IMR-90 (cell line): ENCODE measurements around the gene EGLN1. TPM values are rescaled to one million over a fixed set of nuclear protein-coding genes. Genes with fewer than 3 reads are reported as not detected.

Source experiments
- ATAC-seq: fragments of 200-7000 bp; cut with Tn5 transposase; 2 replicates; pipeline ENCODE4 v1.9.1; 2020; ENCODE audit warnings: low read depth, mild to moderate bottlenecking, moderate library complexity
- BruUV-seq: library from RNA; stranded (reverse); fragments of 400-500 nt; replicated peaks from 2 replicates; lab custom pipeline; 2021; lab: Mats Ljungman, UMichigan
- CTCF ChIA-PET: fragments of 300-600 bp; formaldehyde crosslinking; extraction: SDS; loops from one replicate; lab custom pipeline; 2021; ENCODE audit warnings: antibody characterized with exemption; lab: Yijun Ruan, JAX
- POLR2A ChIA-PET: fragments of 300-600 bp; sonication (Branson Sonifier 250); formaldehyde crosslinking; loops from one replicate; lab custom pipeline; 2022; ENCODE audit warnings: antibody characterized with exemption; ENCODE audit not compliant: unreplicated experiment; lab: Charles Lee
- DNase-seq: peaks from one replicate; pipeline ENCODE4 v3.0.0; 2013
- H2AFZ ChIP-seq: replicated peaks from 2 replicates; pipeline ENCODE3; 2013; ENCODE audit warnings: low read length, mild to moderate bottlenecking; ENCODE audit not compliant: poor library complexity
- H2AK5ac ChIP-seq: 2 replicates; pipeline ENCODE4 v1.6.1; 2013; ENCODE audit warnings: low read depth, low read length, inconsistent platforms
- H2AK9ac ChIP-seq: replicated peaks from 2 replicates; pipeline ENCODE3; 2013; ENCODE audit warnings: mild to moderate bottlenecking, low read depth, low read length, moderate library complexity; ENCODE audit not compliant: poor library complexity
- H2BK120ac ChIP-seq: 2 replicates; pipeline ENCODE4 v1.6.1; 2013; ENCODE audit warnings: low read depth, low read length, inconsistent platforms
- H2BK15ac ChIP-seq: 3 replicates; pipeline ENCODE4 v1.6.1; 2013; ENCODE audit warnings: low read depth, low read length, inconsistent platforms
- H2BK20ac ChIP-seq: 2 replicates; pipeline ENCODE4 v1.6.1; 2013; ENCODE audit warnings: low read depth, mild to moderate bottlenecking, inconsistent platforms, low read length, moderate library complexity
- H2BK5ac ChIP-seq: 2 replicates; pipeline ENCODE4 v1.6.1; 2013; ENCODE audit warnings: mild to moderate bottlenecking, low read depth, low read length, inconsistent platforms; ENCODE audit not compliant: poor library complexity, severe bottlenecking
- H3K14ac ChIP-seq: replicated peaks from 2 replicates; pipeline ENCODE4 v1.6.1; 2013; ENCODE audit warnings: low read depth, low read length, inconsistent platforms
- H3K18ac ChIP-seq: 2 replicates; pipeline ENCODE4 v1.6.1; 2013; ENCODE audit warnings: low read depth, low read length, control low read depth
- H3K23ac ChIP-seq: 2 replicates; pipeline ENCODE4 v1.6.1; 2013; ENCODE audit warnings: low read depth, low read length, inconsistent platforms
- H3K27ac ChIP-seq: 2 replicates; pipeline ENCODE4 v1.5.1; 2013; ENCODE audit warnings: mild to moderate bottlenecking, control low read depth, low read length; ENCODE audit not compliant: insufficient read depth
- H3K27me3 ChIP-seq: 2 replicates; pipeline ENCODE4 v1.6.1; 2013; ENCODE audit warnings: low read length; ENCODE audit not compliant: control insufficient read depth, insufficient read depth
- H3K36me3 ChIP-seq: 2 replicates; pipeline ENCODE4 v1.6.1; 2013; ENCODE audit warnings: low read length, mixed read lengths; ENCODE audit not compliant: control insufficient read depth, insufficient read depth
- H3K4ac ChIP-seq: 2 replicates; pipeline ENCODE4 v1.6.1; 2013; ENCODE audit warnings: low read depth, low read length, inconsistent platforms
- H3K4me1 ChIP-seq: 2 replicates; pipeline ENCODE4 v1.6.1; 2013; ENCODE audit warnings: low read length, mixed read lengths; ENCODE audit not compliant: control insufficient read depth, insufficient read depth
- H3K4me2 ChIP-seq: 2 replicates; pipeline ENCODE4 v1.6.1; 2013; ENCODE audit warnings: low read depth, mild to moderate bottlenecking, control low read depth, low read length, moderate library complexity
- H3K4me3 ChIP-seq: 2 replicates; pipeline ENCODE4 v1.5.1; 2013; ENCODE audit warnings: low read depth, mild to moderate bottlenecking, control low read depth, low read length, moderate library complexity; ENCODE audit not compliant: insufficient read depth
- H3K56ac ChIP-seq: 2 replicates; pipeline ENCODE4 v1.6.1; 2013; ENCODE audit warnings: low read length, inconsistent platforms; ENCODE audit not compliant: insufficient read depth; ENCODE audit errors: extremely low read depth
- H3K79me1 ChIP-seq, 2 experiments: 2 replicates each; pipeline ENCODE4 v1.6.1; 2013; ENCODE audit warnings: low read length in 2 of 2, inconsistent platforms in 1 of 2, low read depth in 1 of 2
- H3K9ac ChIP-seq: 2 replicates; pipeline ENCODE4 v1.6.1; 2013; ENCODE audit warnings: low read depth, low read length, control low read depth
- H3K9me1 ChIP-seq: 2 replicates; pipeline ENCODE4 v1.6.1; 2013; ENCODE audit warnings: low read length, inconsistent platforms; ENCODE audit not compliant: insufficient read depth
- H3K9me3 ChIP-seq: 2 replicates; pipeline ENCODE4 v1.6.1; 2013; ENCODE audit warnings: low read length; ENCODE audit not compliant: control insufficient read depth, insufficient read depth
- H4K20me1 ChIP-seq: 2 replicates; pipeline ENCODE4 v1.6.1; 2013; ENCODE audit warnings: low read length, inconsistent platforms; ENCODE audit not compliant: insufficient read depth
- H4K5ac ChIP-seq: 2 replicates; pipeline ENCODE4 v1.6.1; 2013; ENCODE audit warnings: mild to moderate bottlenecking, low read depth, low read length, control low read depth
- H4K8ac ChIP-seq, 2 experiments: 2 replicates each; pipeline ENCODE4 v1.6.1; 2013; ENCODE audit warnings: low read depth in 2 of 2, low read length in 2 of 2, control low read depth in 1 of 2, inconsistent platforms in 1 of 2
- H4K91ac ChIP-seq: 2 replicates; pipeline ENCODE4 v1.6.1; 2013; ENCODE audit warnings: low read depth, low read length, inconsistent platforms; ENCODE audit not compliant: insufficient read depth
- CHD1 ChIP-seq: IDR thresholded peaks from 2 replicates; pipeline ENCODE4 v1.6.1; 2012; ENCODE audit warnings: low read depth, low read length, improper control_type of control experiment
- MXI1 ChIP-seq: IDR thresholded peaks from 2 replicates; pipeline ENCODE4 v1.6.1; 2012; ENCODE audit warnings: low read depth, mild to moderate bottlenecking, low read length, moderate library complexity, borderline replicate concordance
- WGBS, 2 experiments: methylation state at CpG; one replicate each; pipeline versions ENCODE4 v1.1.5 to v1.1.7; 2013; ENCODE audit warnings: missing lambda C conversion rate in 2 of 2; ENCODE audit not compliant: insufficient read length in 1 of 2; ENCODE audit errors: extremely low coverage in 2 of 2; 5-methylcytosine and 5-hydroxymethylcytosine counted together
- dilution Hi-C: fragments of 300-500 bp; cut with HindIII; formaldehyde crosslinking; loops from one replicate; pipeline ENCODE4 v1.14.3; 2018; ENCODE audit warnings: low sequenced_read_pairs; ENCODE audit not compliant: unreplicated experiment
- in situ Hi-C: fragments of 300-500 bp; cut with MboI; formaldehyde crosslinking; loops from 3 replicates; pipeline ENCODE4 v1.14.3; 2019; ENCODE audit warnings: low sequenced_read_pairs, inconsistent platforms, mixed read lengths
- intact Hi-C: fragments of 100-400 bp; cut with micrococcal nuclease; formaldehyde crosslinking; loops from 2 replicates; pipeline ENCODE4 v1.10.0; 2022
- polyA plus RNA-seq, 3 experiments: library from polyadenylated mRNA; depleted of rRNA; stranded (reverse); fragments of >200 nt; gene quantifications; 2 replicates each; pipeline ENCODE4 v1.2.3, GENCODE V29; 2012; ENCODE audit warnings: low replicate concordance in 1 of 3
- total RNA-seq: library from RNA; depleted of rRNA; stranded (reverse); fragments of >200 nt; gene quantifications from 2 replicates; pipeline ENCODE4 v1.2.3, GENCODE V29; 2012

Gene EGLN1
- total and polyA plus RNA-seq, 2 of the 4 experiments (the other 2 are of a cell fraction), result 25.7 to 26.9 TPM

- peaks cover 7% of the 10 kb centered on the region for H3K4me1 ChIP-seq
- intact Hi-C loops, result loop anchor here (1.0 to 5.0 kb wide), 5 partner anchors 27 to 179 kb away; partner anchors contain the start of gene GNPAT
- peak overlapping the region; percentile 92 for H2AFZ ChIP-seq
- BruUV-seq, result no TSS peak
- H3K18ac ChIP-seq, result peak overlapping the region; percentile 58; the same call in 1 of the 2 replicates
- H3K23ac ChIP-seq, result peak overlapping the region; percentile 64; the same call in 1 of the 2 replicates
- WGBS, 2 experiments, result 0% methylated on average over 4 of the region's 53 CpGs; no CpG with 5 or more reads in 1 of the 2 experiments
- peak overlapping the region; percentile 78 for H3K4me3 ChIP-seq
- H2BK20ac ChIP-seq, result no peak overlapping the region
- 0 out of 2 replicates have a peak overlapping the region, but pooled peaks have one; percentile 44 for H3K14ac ChIP-seq
- H4K5ac ChIP-seq, result peak overlapping the region; percentile 43; the same call in 1 of the 2 replicates
- H4K8ac ChIP-seq, result peak overlapping the region in 1 of 2 experiments; percentile 38; a peak in 2 of 4 replicates
- POLR2A ChIA-PET, result no interaction called here
- peaks cover 4% of the 10 kb centered on the region; the same call in 1 of the 2 replicates for H3K9me1 ChIP-seq
- peak overlapping the region; percentile 98 for H3K27ac ChIP-seq
- peak; percentile 29 for ATAC-seq
- peaks cover 46% of the 10 kb centered on the region for H4K20me1 ChIP-seq
- no peaks in the 10 kb centered on the region for H3K27me3 ChIP-seq
- TF ChIP-seq CHD1 (0 out of 2 replicates have a peak, but pooled peaks have one; percentile 2), MXI1 (no peak)
- H3K4ac ChIP-seq, result peak overlapping the region; percentile 60; the same call in 1 of the 2 replicates
- H2BK120ac ChIP-seq, result no peak overlapping the region
- H2BK15ac ChIP-seq, result no peak overlapping the region
- H2BK5ac ChIP-seq, result peak overlapping the region; percentile 98
- H2AK9ac ChIP-seq, result peak overlapping the region; percentile 89
- no peak overlapping the region for H2AK5ac ChIP-seq
- no peaks in the 10 kb centered on the region for H3K9me3 ChIP-seq
- H3K79me1 ChIP-seq, result peaks cover 0 to 36% of the 10 kb centered on the region in 2 experiments; a peak in 2 of 4 replicates
- H4K91ac ChIP-seq, result peak overlapping the region; percentile 52; the same call in 1 of the 2 replicates
- H3K56ac ChIP-seq, result no peak overlapping the region
- peak; percentile 43 for DNase-seq
- H3K9ac ChIP-seq, result peak overlapping the region; percentile 90
- H3K4me2 ChIP-seq, result peak overlapping the region; percentile 58
- dilution Hi-C loops, result no loop called here
- CTCF ChIA-PET, result no interaction called here
- in situ Hi-C loops, result loop anchor here (5.0 kb wide), 1 partner anchor 59 kb away; no protein-coding TSS in a partner anchor
- H3K36me3 ChIP-seq, result no peaks in the 10 kb centered on the region; the same call in 1 of the 2 replicates
Observed at GRCh38 chr1:231421546-231421970, 529 bp downstream of the EGLN1 start.
